Cortex of kidney (tissue), 1 donor: ENCODE results near the gene ZBTB38.

Experiments
- DNase-seq: peaks from one replicate; lab custom pipeline; 2025; lab: John Stamatoyannopoulos, UW

Gene ZBTB38

GRCh38 chr3:141366285-141367037 lies 1.8 kb upstream of the ZBTB38 start:
- no peak for DNase-seq

- no peak for DNase-seq
Measured at GRCh38 chr3:141367038-141367730, 1.1 kb upstream of the ZBTB38 start.

GRCh38 chr3:141368925-141369794 lies 856 bp downstream of the ZBTB38 start:
- DNase-seq = no peak

- DNase-seq = no peak
Measured at GRCh38 chr3:141370065-141370533, 1.8 kb downstream of the ZBTB38 start.

DNA sequence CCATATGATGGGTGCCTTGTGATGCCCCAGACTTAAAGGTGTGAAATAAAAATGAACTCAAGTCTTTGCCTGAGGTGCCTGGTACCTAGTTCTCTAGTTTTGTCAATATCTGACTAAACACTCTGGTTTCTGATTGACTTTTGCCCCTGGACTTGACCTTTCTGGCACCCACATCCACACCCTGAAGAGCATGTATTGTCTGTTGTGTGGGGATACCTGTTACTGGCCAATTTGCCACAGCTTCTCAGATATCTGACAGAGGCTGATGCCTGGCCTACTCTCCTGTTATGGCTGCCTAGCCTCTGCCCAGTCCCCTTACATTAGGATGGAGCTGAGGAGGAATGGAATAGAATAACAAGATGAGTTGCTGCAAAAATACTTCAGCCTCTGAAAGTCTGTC lies 3.6 kb downstream of the ZBTB38 start:
- DNase-seq = no peak

- DNase-seq = no peak
Measured at GRCh38 chr3:141372656-141373055, 4.4 kb downstream of the ZBTB38 start.

DNA sequence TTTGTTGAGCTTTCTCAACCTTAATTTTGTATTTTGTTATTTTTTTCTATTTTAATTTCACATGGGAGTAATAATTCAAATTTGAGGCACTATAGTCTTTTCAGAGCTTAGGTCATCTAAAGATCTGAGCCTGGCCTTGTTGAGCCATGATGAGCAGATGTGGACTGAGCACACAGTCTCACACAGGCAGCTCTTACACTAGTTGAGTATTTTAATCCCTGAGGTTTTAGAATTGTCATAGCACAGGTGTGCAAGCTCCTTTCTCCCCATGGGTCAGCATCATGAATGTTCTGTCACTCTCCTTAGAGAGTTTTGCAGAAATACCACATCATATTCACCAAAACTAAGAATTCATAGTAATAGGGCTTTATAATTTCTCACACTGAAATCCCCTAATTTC lies 4.9 kb downstream of the ZBTB38 start:
- no peak for DNase-seq

GRCh38 chr3:141373768-141374526 lies 5.6 kb downstream of the ZBTB38 start:
- DNase-seq = no peak

GRCh38 chr3:141375381-141376301 lies 7.3 kb downstream of the ZBTB38 start:
- DNase-seq = no peak

DNA sequence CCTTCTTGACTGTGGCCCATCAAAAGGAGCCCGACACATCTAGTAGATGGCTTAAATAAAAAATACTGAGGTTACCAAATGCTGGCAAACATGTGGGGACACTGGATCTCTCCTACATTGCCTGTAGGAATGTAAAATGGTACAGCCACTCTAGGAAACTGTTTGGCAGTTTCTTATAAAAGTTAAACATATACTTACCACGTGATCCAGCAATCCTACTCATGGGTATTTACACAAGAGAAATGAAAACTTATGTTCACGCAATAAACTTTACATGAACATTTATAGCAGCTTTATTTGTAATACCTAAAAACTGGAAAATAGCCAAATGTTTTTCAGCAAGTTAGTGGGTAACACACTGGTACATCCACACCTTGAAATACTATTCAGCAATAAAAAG lies 9.1 kb downstream of the ZBTB38 start:
- DNase-seq = no peak

DNA sequence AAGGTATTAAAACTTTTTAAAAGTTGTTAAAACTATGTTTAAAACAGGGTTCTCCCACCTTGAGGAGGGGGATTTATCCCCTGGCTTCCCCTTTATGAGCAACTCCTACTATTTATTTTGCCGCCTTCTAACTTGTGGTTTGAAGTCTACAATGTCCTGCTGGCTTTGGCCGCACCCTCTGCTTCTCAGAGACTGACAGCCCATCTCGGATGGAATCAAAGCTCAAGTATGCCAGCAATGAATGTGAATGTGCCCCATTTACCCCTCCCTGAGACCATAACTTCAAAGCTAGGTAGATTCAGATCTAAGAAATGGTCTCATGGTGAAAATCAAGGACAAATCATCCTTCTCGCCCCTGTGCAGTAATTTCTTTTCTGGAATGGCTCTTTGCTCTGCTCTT lies 10.3 kb downstream of the ZBTB38 start:
- DNase-seq = no peak

DNA sequence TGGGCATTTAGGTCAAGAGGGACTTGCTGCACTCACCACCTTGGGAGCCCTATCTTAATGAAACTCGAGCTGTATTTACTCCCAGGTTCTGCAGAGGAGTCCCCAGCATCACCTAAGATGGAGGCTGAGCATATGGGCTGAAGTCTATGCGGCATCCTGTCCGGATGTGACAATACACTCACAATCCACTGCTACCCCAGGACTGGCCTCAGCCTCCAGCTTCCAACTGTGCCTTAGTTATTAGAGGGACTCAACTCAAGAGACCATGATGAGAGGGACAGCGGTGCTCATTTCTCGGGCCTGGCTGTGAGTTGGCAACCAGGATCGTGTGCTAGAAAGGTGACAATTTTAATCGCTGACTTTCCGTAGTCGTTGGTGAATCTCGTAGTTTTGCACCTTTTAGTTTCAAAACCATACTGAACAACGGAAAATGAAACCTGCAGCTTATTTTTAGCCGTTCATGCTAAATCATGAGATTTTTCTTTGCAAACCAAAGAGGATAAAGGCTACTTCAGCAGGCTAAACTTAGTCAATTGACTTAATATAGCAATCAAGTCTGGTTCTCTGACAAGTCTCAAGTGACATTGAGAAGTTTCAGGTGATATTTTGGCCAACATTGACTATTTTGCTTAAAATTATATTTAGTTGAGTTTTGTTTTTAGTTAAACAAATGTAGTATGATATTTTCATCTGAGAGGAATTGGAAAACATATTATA lies 11.1 kb downstream of the ZBTB38 start:
- no peak for DNase-seq

DNA sequence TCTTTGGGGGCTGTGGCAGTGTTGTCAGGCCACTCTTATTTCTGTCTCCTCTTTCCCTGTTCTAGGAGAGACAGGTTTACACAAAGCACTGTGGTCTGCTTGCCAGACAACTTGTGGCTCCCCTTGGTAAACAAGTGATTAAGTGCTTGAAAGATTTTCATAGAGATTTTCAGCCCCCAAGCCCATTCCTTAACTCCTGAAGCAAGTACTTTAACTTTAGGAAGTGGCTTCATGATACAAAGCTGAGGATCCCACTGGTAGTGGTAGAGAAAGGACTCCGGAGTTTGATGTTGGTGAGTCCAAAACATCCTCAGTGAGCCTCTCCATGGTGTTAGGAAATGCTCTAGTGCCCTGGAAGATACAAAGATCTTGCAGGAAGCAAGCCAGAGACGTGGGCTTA lies 12.0 kb downstream of the ZBTB38 start:
- DNase-seq = no peak

DNA sequence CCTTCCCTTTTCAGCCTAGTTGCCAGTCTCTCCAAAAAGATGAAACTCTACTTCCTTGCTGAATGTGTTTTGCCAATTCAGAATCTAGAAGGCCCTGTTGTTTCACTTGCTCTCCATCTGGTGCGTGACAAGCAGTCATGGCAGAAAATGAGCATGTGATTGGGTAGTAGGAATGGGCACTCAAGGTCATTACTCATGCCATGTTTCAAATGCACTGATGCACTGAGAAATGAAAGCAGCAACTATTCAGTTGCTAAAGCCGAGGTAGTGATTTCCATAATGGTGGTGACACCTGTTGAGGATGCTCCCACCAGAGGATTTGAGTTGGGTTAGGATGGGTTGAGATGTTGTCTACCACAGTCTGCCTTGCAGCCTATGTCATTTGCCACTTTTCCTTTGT lies 12.7 kb downstream of the ZBTB38 start:
- DNase-seq = no peak

DNA sequence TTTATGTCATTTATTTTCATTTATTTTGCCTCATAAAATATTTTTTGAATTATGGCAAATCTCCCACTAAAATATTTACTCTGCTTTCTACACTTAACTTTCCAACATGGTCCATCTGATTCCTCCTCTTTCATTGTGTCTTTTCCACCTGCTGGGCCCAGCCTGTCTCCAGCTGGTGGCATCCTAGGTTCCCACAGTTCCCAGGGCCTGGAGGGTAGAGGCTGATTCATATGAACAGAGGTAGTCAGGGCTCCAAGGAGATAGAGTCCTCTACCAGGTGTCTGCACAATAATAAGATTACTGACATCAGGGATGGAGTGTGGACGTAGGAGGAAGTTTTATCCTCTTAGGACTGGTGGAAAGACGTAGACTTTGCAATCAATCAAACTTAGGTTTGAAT lies 14.3 kb downstream of the ZBTB38 start:
- DNase-seq = no peak

- no peak for DNase-seq
Measured at GRCh38 chr3:141383555-141384129, 15.3 kb downstream of the ZBTB38 start.

DNA sequence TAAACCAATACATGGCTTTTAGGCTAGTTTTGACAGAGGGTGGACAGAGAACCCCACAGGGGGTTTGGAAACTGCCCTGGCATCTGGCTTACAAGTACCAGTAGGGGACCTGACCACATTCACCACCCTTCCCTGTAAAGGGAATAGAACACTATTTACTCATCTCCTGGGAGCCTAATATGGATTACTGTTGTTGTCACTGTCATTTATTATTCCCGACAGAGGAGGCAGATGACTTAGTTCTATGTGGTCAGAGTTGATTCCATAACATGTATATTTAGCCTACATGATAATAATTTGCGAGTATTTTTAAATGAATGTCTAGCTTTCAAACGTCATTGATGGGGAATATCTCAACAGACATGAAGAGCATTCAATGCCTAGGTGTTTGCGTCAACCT lies 15.9 kb downstream of the ZBTB38 start:
- no peak for DNase-seq

GRCh38 chr3:141384575-141384974 lies 16.3 kb downstream of the ZBTB38 start:
- no peak for DNase-seq

GRCh38 chr3:141385406-141386125 lies 17.3 kb downstream of the ZBTB38 start:
- DNase-seq = no peak
